SW 1271 (cell line): ENCODE data around the gene EEF1AKMT4.
"Not testable (repeated sequence)": the region's sequence is repeated elsewhere in the genome, so short reads cannot be mapped to it uniquely, and the experiment has no call there.

Experiments
- DNase-seq, 2 experiments: peaks; one replicate each; lab custom pipeline; 2025; lab: John Stamatoyannopoulos, UW

The EEF1AKMT4 gene

GRCh38 chr3:184259878-184260723 lies 10.6 kb downstream of the EEF1AKMT4 start:
- DNase-seq = peak in 1 of 2 experiments; percentile 34

- DNase-seq = no peak
Measured at GRCh38 chr3:184260724-184261269, 11.3 kb downstream of the EEF1AKMT4 start.

DNA sequence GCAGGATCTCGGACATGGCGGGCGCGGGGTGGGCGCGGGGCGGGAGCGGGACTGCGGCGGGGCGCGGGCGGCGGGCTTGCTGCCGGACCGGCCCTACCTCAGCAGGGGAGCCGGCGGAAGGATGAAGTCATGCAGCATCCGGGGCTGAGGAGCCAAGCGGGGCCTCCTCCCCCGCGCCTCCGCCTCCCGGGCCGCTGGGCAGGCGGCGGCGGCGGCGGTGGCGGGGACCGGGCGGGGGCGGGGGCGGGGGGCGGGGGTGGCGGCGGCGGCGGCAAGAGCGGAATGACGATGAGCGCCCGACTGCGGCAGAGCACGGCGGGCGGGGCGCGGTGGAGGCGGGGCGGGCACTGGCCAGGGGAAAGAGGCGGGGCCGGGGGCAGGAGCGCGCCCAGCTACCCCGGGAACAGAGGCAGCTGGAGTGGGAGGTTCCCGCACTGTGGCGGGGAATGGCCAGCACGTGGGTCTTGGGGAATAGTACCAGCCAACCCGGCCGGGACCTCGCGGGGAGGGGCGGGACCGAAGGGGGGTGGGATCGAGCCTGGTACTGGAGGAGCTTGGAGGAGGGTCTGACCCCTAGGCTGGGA lies 11.9 kb downstream of the EEF1AKMT4 start, which contains the start of gene CAMK2N2:
Gene CAMK2N2 (minus strand): TSS at position 284 of the 584 bp plus-strand sequence. CDS start 268 bp downstream, at position 16.
- DNase-seq = peak; percentile 73 to 89

DNA sequence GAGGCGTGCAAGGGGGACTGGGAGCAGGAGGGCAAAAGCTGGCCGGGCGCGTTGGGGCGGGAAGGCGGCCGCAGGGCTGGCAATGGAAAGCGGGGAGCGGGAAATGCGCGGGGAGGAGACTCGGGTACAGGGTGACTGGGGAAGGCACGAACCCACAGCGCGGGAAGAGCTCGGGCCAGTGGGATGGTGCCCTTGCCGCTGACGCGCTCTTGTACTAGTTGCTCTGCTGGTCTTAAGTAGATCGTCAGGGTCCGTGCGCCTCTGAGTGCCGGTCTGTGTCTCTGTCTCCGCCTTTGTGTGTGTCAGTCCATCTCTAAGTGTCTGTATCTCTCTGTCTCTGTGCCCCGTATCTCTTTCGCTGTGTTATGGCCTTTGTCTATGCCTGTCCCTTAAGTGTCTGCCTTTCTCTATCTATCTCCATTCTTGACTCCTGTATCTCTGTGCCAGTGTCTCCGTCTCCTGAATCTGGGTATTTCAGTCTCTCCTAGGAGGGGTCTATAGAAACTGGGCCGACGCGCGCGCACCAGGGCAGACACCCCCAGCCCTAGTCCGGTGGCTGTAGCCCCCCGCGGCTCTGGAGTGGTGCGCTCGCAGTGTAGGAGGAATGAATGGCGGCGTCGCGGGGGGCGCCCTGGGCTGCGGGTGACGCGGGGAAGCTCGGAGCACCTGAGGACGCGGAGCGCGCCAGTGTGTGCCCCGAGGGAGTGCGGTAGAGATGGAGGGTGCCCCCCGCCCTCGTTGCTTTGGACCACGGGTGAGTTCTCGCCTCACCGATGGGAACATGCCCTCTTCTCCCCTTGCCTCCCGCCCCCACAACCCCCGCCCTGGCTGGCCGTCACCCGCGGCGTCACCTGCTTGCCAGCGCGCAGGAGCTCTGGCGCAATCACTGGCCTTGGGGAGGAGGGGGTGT lies 12.6 kb downstream of the EEF1AKMT4 start:
- peak in 1 of 2 experiments; percentile 80 for DNase-seq

DNA sequence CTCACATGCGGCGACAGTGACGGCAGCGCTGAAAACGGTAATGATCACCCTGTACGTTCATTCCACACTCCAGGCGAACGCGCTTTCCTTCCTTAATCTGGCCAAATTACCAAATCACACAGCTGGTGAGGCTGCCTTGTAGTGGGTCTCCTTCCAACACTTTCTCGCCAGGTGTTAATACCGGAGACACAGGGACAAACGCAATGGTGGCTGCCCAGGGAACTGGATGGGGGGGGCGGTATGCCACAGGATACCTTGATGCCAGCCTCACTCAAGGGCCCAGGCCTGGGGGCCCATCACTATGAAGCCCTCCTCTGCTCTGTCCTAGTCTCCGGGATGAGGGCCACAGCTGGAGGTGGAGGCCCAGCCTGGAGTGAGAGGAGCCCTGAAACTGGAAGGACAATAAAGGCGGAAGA lies 13.3 kb downstream of the EEF1AKMT4 start:
- DNase-seq = no peak

DNA sequence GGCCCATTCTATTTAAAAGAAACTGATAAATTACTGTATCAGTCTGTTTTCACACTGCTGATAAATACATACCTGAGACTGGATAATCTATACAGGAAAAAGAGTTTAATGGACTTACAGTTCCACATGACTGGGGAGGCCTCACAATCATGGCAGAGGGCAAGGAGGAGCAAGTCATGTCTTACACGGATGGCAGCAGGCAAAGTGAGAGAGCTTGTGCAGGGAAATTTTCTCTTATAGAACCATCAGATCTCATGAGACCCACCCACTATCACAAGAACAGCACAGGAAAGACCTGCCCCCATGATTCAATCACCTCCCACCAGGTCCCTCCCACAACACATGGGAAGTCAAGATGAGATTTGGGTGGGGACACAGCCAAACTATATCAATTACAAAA lies 17.8 kb downstream of the EEF1AKMT4 start:
- not testable (repeated sequence) for DNase-seq

DNA sequence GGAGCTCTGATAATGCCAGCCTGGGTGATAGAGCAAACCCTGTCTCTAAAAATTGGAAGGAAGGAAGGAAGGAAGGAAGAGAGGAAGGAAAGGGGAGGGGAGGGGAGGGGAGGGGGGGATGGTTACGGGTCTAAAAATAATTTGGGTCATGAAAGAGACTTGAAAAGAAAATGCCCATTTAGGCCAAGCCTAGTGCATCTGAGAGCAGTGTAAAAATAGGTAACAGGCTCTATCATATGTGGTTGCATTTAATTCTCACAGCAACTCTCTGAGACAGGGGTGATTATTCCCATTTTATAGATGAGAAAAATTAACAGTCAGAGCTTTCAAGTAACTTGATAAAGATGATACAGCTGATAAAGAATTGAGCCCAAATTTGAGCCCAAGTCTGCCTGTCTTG lies 22.8 kb downstream of the EEF1AKMT4 start:
- no peak for DNase-seq

GRCh38 chr3:184275381-184275701 lies 25.9 kb downstream of the EEF1AKMT4 start:
- no peak for DNase-seq

GRCh38 chr3:184275961-184276910 lies 26.8 kb downstream of the EEF1AKMT4 start, which contains the start of gene ECE2:
TSS of gene ECE2 (plus strand) at chr3:184276022. CDS start at chr3:184276154, 132 bp downstream.
- no peak for DNase-seq

GRCh38 chr3:184277366-184277765 lies 27.9 kb downstream of the EEF1AKMT4 start:
- DNase-seq = no peak

DNA sequence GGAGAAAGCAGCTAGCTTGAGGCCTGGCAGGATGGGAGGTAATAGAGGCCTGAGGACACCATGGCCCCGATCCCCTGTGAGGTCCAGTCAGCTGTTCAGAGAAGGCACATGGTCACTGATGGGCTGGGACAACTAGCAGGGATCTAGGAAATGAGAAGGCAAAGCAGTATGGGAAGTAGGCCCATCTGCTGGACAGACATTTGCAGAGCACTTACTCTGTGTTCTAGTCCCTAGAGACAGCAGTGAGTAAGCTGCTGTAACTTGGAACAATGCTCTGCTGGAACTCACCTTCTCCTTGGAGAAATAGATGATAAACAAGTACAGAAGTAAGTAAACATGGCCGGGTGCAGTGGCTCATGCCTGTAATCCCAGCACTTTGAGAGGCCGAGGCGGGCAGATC lies 33.5 kb downstream of the EEF1AKMT4 start:
- DNase-seq = peak in 1 of 2 experiments; percentile 10

DNA sequence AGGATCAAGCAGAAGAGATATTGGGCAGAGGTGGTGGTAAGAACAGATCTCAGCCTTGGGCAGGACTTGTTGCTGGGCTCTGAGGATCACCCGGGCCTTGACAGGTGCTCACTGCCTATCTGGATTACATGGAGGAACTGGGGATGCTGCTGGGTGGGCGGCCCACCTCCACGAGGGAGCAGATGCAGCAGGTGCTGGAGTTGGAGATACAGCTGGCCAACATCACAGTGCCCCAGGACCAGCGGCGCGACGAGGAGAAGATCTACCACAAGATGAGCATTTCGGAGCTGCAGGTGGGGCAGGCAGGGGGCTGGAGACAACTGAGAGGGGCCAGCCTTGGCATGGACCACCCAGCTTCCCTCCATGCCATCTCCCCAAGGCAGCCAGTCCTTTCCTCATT lies 34.2 kb downstream of the EEF1AKMT4 start:
- DNase-seq = no peak

- DNase-seq = peak; percentile 59 to 68
Measured at GRCh38 chr3:184284696-184285095, 35.2 kb downstream of the EEF1AKMT4 start.

DNA sequence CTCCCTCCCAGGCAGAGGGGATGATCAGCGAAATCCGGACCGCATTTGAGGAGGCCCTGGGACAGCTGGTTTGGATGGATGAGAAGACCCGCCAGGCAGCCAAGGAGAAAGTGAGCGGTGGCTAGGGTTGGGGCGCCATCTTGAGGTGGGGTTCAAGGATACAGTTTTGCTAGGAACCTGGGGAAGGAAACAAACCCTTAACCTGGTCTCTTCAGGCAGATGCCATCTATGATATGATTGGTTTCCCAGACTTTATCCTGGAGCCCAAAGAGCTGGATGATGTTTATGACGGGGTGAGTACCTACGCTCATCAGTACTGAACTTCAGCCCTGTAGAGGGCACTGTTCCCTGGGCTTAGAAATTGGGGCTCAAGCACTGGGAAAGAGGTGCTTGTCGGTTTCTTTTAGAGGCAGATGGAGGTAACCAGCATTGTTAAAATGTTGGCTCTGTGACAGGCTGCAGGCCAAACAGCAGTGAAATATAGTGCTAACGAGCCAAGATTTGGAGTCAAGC lies 40.0 kb downstream of the EEF1AKMT4 start:
- peak in 1 of 2 experiments; percentile 49 for DNase-seq

DNA sequence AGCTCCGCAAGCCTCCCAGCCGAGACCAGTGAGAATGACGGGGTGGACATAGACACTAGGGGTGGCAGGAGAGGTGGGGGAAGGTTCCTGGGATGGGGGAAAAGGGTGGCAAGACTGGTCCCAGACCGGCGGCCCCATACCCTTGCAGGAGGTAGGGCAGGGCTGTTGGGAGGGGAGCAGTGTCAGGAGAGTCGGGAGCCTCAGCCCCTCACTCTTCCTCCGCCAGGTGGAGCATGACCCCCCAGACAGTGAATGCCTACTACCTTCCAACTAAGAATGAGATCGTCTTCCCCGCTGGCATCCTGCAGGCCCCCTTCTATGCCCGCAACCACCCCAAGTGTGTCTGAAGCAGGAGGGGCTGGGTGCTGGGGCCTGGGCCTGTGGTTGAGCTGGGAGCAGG lies 40.9 kb downstream of the EEF1AKMT4 start:
- no peak for DNase-seq

DNA sequence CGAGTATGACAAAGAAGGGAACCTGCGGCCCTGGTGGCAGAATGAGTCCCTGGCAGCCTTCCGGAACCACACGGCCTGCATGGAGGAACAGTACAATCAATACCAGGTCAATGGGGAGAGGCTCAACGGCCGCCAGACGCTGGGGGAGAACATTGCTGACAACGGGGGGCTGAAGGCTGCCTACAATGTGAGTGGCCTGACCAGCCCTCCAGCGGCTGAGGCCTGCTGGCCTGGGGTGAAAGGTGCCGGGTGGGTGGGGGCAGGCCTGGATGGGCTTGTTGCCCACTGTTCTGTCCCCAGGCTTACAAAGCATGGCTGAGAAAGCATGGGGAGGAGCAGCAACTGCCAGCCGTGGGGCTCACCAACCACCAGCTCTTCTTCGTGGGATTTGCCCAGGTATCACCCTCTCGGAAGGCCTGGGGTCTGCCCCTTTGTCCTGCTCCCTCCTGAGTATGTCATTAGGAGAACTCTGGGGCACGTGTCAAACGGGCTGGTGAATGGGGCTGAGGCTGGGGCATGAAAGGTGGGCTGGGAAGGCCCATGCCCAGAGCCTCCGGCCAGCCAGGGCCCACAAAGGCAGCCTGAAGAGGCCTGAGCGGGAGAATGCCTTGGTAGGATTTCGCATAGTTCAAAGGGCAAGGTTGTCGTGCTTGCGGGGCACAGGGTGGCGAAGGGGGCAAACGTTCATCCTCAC lies 41.7 kb downstream of the EEF1AKMT4 start:
- DNase-seq = no peak

DNA sequence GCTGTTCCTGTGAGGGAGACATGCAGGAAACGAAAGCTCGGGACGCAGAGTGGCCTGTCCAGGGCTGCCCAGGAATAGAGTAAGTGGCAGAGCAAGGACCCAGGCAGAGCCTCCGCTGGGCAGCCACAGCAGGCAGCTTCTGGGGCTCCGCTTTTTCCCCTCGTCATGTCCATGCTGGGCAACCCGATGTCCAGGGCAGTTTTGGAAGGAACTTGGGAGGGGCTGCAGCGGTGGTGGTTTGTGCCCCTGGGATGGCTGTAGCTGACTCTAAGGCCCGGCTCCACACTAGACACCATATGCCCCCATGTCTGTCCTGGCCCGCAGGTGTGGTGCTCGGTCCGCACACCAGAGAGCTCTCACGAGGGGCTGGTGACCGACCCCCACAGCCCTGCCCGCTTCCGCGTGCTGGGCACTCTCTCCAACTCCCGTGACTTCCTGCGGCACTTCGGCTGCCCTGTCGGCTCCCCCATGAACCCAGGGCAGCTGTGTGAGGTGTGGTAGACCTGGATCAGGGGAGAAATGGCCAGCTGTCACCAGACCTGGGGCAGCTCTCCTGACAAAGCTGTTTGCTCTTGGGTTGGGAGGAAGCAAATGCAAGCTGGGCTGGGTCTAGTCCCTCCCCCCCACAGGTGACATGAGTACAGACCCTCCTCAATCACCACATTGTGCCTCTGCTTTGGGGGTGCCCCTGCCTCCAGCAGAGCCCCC lies 42.4 kb downstream of the EEF1AKMT4 start:
- DNase-seq = no peak

DNA sequence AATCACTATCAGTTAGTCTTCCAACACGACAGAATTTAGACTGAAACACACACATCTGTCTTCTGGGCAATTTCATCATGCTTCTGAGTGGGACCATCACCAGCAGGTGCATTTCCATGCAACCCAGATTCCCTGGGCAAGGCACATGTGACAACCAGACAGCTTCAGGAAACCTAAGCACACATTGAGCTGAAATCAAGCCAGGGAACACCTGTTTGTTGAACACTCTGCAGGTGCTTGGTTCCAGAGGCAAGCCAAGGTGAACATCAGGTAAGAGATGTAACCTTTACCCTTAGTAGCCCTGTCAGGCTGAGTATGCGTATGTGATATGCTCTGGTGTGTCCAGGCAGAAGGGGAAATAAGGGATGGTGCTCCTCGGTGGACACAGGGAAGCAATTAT lies 46.3 kb downstream of the EEF1AKMT4 start:
- no peak for DNase-seq

DNA sequence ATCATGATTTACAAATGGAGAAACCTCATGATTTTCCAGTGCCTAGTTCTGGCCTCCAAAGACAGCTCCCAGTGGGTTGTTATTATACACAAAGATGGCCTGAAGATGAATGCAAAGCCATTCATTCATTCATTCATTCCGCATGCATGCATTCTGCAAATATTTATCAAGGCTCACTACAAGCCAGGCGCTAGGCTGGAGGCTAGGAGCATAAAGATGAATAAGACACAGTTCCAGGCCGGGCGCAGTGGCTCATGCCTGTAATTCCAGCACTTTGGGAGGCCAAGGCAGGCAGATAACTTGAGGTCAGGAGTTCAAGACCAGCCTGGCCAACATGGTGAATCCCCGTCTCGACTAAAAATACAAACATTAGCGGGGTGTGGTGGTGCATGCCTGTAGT lies 47.1 kb downstream of the EEF1AKMT4 start:
- no peak for DNase-seq
